ENCODE measurements around the gene CWF19L2.

The CWF19L2 gene

GRCh38 chr11:107307991-107308390 is 149.6 kb downstream of the CWF19L2 start:
- DNase-seq = no peak

- no peak for DNase-seq
These were observed 155.7 kb downstream of the CWF19L2 start for GRCh38 chr11:107301878-107302277.

- peak in 3 of 56 donors; percentile 0 to 3 (median 1) for DNase-seq
These were observed 163.8 kb downstream of the CWF19L2 start for GRCh38 chr11:107293677-107294344.

- no peak for DNase-seq
These were observed 175.4 kb downstream of the CWF19L2 start for GRCh38 chr11:107282195-107282594.
